Psoas muscle (tissue), 8 donors: ENCODE data around the gene HAT1. TPM values are rescaled to one million over a fixed set of nuclear protein-coding genes. Genes with fewer than 3 reads are reported as not detected.
"Not testable (repeated sequence)": the region's sequence is repeated elsewhere in the genome, so short reads cannot be mapped to it uniquely, and the experiment has no call there.

Experiments used
- ATAC-seq, 4 donors: fragments of 200-7000 bp; cut with Tn5 transposase; one replicate each; pipeline ENCODE4 v1.9.1; 2020; ENCODE audit warnings: moderate library complexity in 3 of 4, mild to moderate bottlenecking in 2 of 4
- DNase-seq, 2 donors: peaks; one replicate each; pipeline ENCODE4 v3.0.0-alpha.2; 2020
- H3K27ac ChIP-seq: fragments of 200-600 bp; one replicate; pipeline ENCODE4 v1.8.0; 2022
- H3K27me3 ChIP-seq, 3 donors: fragments of 200-600 bp in 1 of 3; one replicate each; pipeline versions ENCODE4 v1.6.1 to v1.8.0; 2013 to 2022; ENCODE audit warnings: low read length in 2 of 3, mild to moderate bottlenecking in 2 of 3, moderate library complexity in 1 of 3; ENCODE audit not compliant: insufficient read depth in 3 of 3
- H3K36me3 ChIP-seq, 2 donors: fragments of 200-600 bp in 1 of 2; one replicate each; pipeline versions ENCODE4 v1.6.1 to v1.8.0; 2013 to 2022; ENCODE audit warnings: low read depth in 1 of 2, mild to moderate bottlenecking in 1 of 2, moderate library complexity in 1 of 2; ENCODE audit not compliant: insufficient read depth in 1 of 2
- H3K4me1 ChIP-seq: fragments of 200-600 bp; one replicate; pipeline ENCODE4 v1.8.0; 2022
- H3K4me3 ChIP-seq: fragments of 200-600 bp; one replicate; pipeline ENCODE4 v1.8.0; 2022; ENCODE audit warnings: mild to moderate bottlenecking
- H3K9me3 ChIP-seq: fragments of 200-600 bp; one replicate; pipeline ENCODE4 v1.8.0; 2022
- whole genome bisulfite sequencing, 3 donors: extraction: QIAGEN DNeasy Blood & Tissue Kit; methylation state at CpG; one replicate each; pipeline versions ENCODE4 v1.1.6 to v1.1.7; 2013; 5-methylcytosine and 5-hydroxymethylcytosine counted together
- intact Hi-C, 2 donors: fragments of 100-400 bp; cut with DNase I; formaldehyde crosslinking; loops; one replicate each; pipeline versions ENCODE4 v1.11.0 to v1.14.2; 2022
- polyA plus RNA-seq, 3 donors: library from polyadenylated mRNA; stranded (reverse); fragments of 200-250 nt; gene quantifications; one replicate each; pipeline ENCODE4 v1.2.3, GENCODE V29; 2013
- total RNA-seq, 4 donors: library from RNA; stranded (reverse); fragmentation: NEBNext Ultra II Directional in 2 of 4; extraction: Animal tissue kit (Norgen Biotek cat#: 25700) in 2 of 4; gene quantifications; one replicate each; pipeline versions ENCODE4 v1.2.1 to v1.2.4, GENCODE V29; 2021 to 2023
- TF ChIP-seq, protein P1 (sequence below): fragments of 200-600 bp; IDR thresholded peaks from one replicate; pipeline ENCODE4 v1.8.0; 2022; ENCODE audit warnings: antibody characterized with exemption
- donor health status: healthy with polysubstance abuse.
- donor health status: DM: no; HTN: no; CAD: no; lungs with moderate emphysema.
- donor health status: Bipolar disorder and iron deficiency.
- donor health status: healthy.
- donor health status: DM: yes; HTN: yes; CAD: no.
- donor health status: DM: no; HTN: no; CAD: no.
- donor health status: DM: no; HTN: no; CAD: no.
- donor health status: DM: yes; HTN: yes; CAD: no.

Gene HAT1
- total and polyA plus RNA-seq, 7 donors = 31.8 to 94.6 (median 54.7) TPM

DNA sequence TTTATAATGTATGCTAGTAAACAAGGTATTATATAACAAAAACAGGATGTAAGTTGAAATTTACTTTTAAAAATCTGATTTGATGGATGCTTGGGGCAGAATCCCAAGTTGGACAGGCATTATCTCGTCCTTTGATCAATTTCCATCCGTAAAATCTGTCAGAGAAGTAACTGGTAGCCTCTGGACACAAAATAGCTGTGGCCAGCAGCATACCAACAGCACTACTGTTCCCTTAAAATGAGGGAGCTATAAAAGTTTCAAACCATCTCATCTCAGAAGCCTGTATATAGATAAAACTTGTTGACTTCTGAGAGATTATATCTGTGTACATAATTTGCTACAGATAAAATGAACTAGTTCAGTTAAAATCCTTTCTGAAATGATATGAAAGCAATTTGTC, 62.8 kb downstream of the HAT1 start:
- TF ChIP-seq, protein P1, sequence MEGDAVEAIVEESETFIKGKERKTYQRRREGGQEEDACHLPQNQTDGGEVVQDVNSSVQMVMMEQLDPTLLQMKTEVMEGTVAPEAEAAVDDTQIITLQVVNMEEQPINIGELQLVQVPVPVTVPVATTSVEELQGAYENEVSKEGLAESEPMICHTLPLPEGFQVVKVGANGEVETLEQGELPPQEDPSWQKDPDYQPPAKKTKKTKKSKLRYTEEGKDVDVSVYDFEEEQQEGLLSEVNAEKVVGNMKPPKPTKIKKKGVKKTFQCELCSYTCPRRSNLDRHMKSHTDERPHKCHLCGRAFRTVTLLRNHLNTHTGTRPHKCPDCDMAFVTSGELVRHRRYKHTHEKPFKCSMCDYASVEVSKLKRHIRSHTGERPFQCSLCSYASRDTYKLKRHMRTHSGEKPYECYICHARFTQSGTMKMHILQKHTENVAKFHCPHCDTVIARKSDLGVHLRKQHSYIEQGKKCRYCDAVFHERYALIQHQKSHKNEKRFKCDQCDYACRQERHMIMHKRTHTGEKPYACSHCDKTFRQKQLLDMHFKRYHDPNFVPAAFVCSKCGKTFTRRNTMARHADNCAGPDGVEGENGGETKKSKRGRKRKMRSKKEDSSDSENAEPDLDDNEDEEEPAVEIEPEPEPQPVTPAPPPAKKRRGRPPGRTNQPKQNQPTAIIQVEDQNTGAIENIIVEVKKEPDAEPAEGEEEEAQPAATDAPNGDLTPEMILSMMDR = no peak
- peaks cover 0 to 37% of the 10 kb centered on the region in 2 donors for H3K36me3 ChIP-seq
- WGBS, 3 donors = 90 to 97% (median 91%) methylated on average over 2 of the region's 2 CpGs
- H3K4me3 ChIP-seq = no peak overlapping the region
- H3K4me1 ChIP-seq = no peaks in the 10 kb centered on the region
- no peak overlapping the region for H3K27ac ChIP-seq
- H3K27me3 ChIP-seq = no peaks in the 10 kb centered on the region
- ATAC-seq = no peak
- no peak for DNase-seq
- intact Hi-C loops = no loop called here
- no peaks in the 10 kb centered on the region for H3K9me3 ChIP-seq

DNA sequence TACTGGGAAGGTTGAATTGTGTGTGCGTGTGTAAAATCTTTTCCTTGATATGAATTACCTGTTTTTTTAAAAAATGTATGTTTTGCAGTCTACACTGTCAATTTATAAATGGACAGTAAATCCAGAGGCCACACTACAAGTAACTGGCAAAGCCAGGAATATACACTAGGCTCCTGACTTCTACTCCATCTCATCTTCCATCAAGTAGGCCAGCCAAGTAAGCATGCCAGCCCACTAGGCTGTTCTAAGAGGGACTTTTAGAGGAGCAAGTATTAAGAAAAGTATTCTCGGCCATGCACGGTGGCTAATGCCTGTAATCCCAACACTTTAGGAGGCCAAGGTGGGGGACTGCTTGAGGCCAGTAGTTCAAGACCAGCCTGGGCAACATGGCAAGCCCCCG, 64.5 kb downstream of the HAT1 start:
- TF ChIP-seq, protein P1 = no peak
- DNase-seq = no peak
- Histone ChIP-seq H3K4me1 (no peaks in the 10 kb centered on the region), H3K27ac (no peak overlapping the region), H3K27me3 (no peaks in the 10 kb centered on the region), H3K9me3 (no peaks in the 10 kb centered on the region), H3K36me3 (peaks cover 0 to 21% of the 10 kb centered on the region in 2 donors), H3K4me3 (no peak overlapping the region)
- WGBS, 3 donors = 62 to 70% (median 66%) methylated on average over 4 of the region's 4 CpGs
- peak in 2 of 4 donors; percentile 43 to 72 for ATAC-seq
- intact Hi-C loops = no loop called here

DNA sequence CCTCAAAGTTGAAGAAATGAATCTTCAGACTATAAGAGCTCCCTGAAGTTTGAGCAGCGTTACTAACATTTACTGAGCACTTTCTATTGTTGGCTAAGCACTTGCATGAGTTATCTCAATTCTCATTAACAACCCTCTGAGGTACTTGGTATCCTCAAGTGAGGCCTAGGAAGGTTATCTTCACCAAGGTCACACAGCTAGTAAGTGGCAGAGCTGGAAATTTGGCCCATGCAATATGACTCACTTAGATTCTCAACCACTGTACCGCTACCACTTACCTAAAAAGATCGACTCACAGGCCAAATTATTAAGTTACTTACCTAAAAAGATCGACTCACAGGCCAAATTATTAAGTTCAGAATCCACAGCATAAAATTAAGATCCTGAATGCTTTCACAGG, 68.8 kb downstream of the HAT1 start:
- H3K4me3 ChIP-seq = no peak overlapping the region
- DNase-seq = no peak
- intact Hi-C loops = no loop called here
- no peaks in the 10 kb centered on the region for H3K9me3 ChIP-seq
- H3K27me3 ChIP-seq = no peaks in the 10 kb centered on the region
- ATAC-seq = no peak
- H3K4me1 ChIP-seq = no peaks in the 10 kb centered on the region
- TF ChIP-seq, protein P1 = no peak
- 83 to 95% (median 91%) methylated on average over 4 of the region's 4 CpGs for WGBS, 3 donors
- H3K36me3 ChIP-seq = no peaks in the 10 kb centered on the region
- no peak overlapping the region for H3K27ac ChIP-seq

DNA sequence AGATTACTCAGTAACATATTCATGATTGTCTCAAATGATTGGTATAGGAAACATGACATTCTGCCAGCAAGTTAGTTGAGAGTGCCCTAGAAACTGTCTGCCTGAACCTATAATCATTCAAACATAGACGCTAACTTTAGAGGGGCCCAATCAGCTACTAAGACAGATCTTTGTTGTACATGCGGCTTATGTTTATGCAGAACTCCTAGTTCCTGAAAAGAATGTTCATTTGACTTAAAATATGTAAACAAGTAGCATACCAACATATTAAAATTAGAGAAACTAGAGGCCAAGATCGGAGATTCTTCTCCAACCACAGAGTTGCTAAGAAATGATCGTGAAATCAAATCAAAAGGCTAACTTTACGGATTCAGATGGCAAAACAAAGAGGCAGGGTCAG, 73.3 kb downstream of the HAT1 start:
- H3K9me3 ChIP-seq = no peaks in the 10 kb centered on the region
- TF ChIP-seq, protein P1 = no peak
- no peaks in the 10 kb centered on the region for H3K27me3 ChIP-seq
- intact Hi-C loops = no loop called here
- 85 to 91% (median 89%) methylated on average over 5 of the region's 5 CpGs for WGBS, 3 donors
- H3K4me3 ChIP-seq = no peak overlapping the region
- DNase-seq = no peak
- H3K36me3 ChIP-seq = no peaks in the 10 kb centered on the region
- no peak overlapping the region for H3K27ac ChIP-seq
- no peak for ATAC-seq
- peaks cover 10% of the 10 kb centered on the region for H3K4me1 ChIP-seq

DNA sequence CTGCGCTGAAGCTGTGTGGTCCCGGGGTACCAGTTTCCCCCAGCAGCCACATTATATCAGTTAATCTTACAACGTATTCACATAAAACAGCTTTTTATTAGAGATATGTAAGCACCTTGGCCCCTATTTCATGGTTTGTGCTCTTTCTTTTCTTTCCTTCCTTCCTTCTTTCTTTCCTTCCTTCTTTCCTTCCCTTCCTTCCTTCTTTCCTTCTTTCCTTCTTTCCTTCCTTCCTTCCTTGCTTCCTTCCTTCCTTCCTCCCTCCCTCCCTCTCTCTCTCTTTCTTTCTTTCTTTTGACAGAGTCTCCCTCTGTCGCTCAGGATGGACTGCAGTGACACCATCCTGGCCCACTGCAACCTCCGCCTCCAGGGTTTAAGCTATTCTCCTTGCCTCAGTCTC, 73.8 kb downstream of the HAT1 start:
- intact Hi-C loops = no loop called here
- Histone ChIP-seq H3K27ac (no peak overlapping the region), H3K4me3 (no peak overlapping the region), H3K36me3 (no peaks in the 10 kb centered on the region), H3K27me3 (no peaks in the 10 kb centered on the region), H3K9me3 (no peaks in the 10 kb centered on the region), H3K4me1 (peaks cover 12% of the 10 kb centered on the region)
- ATAC-seq (no peak), DNase-seq (no peak)
- 90 to 92% (median 91%) methylated on average over 5 of the region's 5 CpGs for WGBS, 3 donors
- TF ChIP-seq, protein P1 = no peak

DNA sequence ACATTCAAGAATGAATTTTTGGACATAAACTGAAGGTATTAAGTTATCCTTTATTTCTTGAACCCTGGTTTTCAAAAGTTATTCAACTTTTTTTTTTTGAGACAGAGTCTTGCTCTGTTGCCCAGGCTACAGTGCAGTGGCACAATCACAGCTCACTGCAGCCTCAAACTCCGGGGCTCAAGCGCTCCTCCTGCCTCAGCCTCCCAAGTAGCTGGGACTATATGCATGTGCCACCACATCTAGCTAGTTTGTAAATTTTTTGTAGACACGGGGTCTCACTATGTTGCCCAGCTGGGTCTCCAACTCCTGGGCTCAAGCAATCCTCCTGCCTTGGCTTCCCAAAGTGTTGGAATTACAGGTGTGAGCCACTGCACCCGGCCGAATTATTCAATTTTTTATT, 74.8 kb downstream of the HAT1 start:
- intact Hi-C loops, H3K27ac ChIP-seq, ATAC-seq, DNase-seq, H3K27me3 ChIP-seq, H3K36me3 ChIP-seq, H3K9me3 ChIP-seq, H3K4me3 ChIP-seq: not testable (repeated sequence)
- WGBS, 3 donors = 87 to 92% (median 91%) methylated on average over 5 of the region's 5 CpGs
- H3K4me1 ChIP-seq = peaks cover 12% of the 10 kb centered on the region
